ENCODE results near the gene KDM3B. TPM values are rescaled to one million over a fixed set of nuclear protein-coding genes. Genes with fewer than 3 reads are reported as not detected.

KDM3B gene
- total and polyA plus RNA-seq, 9 of the 15 experiments (the other 6 are each of a cell fraction or from before 2014, with no cell fraction given), result 13.8 to 62.8 (median 41.9) TPM

- peak; percentile 61 for TF ChIP-seq NCOR1 (IDR thresholded peaks at IDR 0.05)
- TF ChIP-seq ZNF212 (CRISPR knock-in tag; IDR thresholded peaks at IDR 0.05), result no peak
- no peak for TF ChIP-seq SREBF1 (IDR thresholded peaks at IDR 0.05; ENCODE audit: borderline replicate concordance, low read depth, low read length)
- TF ChIP-seq, protein P1, sequence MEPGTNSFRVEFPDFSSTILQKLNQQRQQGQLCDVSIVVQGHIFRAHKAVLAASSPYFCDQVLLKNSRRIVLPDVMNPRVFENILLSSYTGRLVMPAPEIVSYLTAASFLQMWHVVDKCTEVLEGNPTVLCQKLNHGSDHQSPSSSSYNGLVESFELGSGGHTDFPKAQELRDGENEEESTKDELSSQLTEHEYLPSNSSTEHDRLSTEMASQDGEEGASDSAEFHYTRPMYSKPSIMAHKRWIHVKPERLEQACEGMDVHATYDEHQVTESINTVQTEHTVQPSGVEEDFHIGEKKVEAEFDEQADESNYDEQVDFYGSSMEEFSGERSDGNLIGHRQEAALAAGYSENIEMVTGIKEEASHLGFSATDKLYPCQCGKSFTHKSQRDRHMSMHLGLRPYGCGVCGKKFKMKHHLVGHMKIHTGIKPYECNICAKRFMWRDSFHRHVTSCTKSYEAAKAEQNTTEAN (CRISPR knock-in tag; IDR thresholded peaks at IDR 0.05), result no peak
- no peak for TF ChIP-seq HSF4 (CRISPR knock-in tag; IDR thresholded peaks at IDR 0.05; ENCODE audit: borderline replicate concordance)
- no peak for TF ChIP-seq ZNF121 (CRISPR knock-in tag; conservative IDR thresholded peaks at IDR 0.05)
- no peak for TF ChIP-seq ELF2 (CRISPR knock-in tag; IDR thresholded peaks at IDR 0.05)
- no peak for TF ChIP-seq ZNF518B (CRISPR knock-in tag; IDR thresholded peaks at IDR 0.05)
- TF ChIP-seq TFE3 (CRISPR knock-in tag; IDR thresholded peaks at IDR 0.05), result no peak
- no peak for TF ChIP-seq ZNF384 (IDR thresholded peaks at IDR 0.05; ENCODE audit: low read depth, low read length)
- TF ChIP-seq RCOR1 (IDR thresholded peaks at IDR 0.05; ENCODE audit: borderline replicate concordance in 1 of 2, low read depth in 2 of 2, low read length in 2 of 2), result peak in 1 of 2 experiments; percentile 84; a peak in 3 of 4 replicates
- TF ChIP-seq NCOA6 (IDR thresholded peaks at IDR 0.05), result no peak
- no peak; the same call in 1 of the 2 replicates for TF ChIP-seq SIN3B (IDR thresholded peaks at IDR 0.05; ENCODE audit: low read depth)
- no peak for TF ChIP-seq E4F1 (CRISPR knock-in tag; IDR thresholded peaks at IDR 0.05; ENCODE audit: borderline replicate concordance)
- TF ChIP-seq MCM2 (IDR thresholded peaks at IDR 0.05; ENCODE audit: low read depth), result no peak
- TF ChIP-seq ATF6 (CRISPR knock-in tag; IDR thresholded peaks at IDR 0.05), result no peak
- no peak for TF ChIP-seq FOS (IDR thresholded peaks at IDR 0.05; ENCODE audit: extremely low read depth, insufficient read length)
Measured at GRCh38 chr5:138336952-138337684, 15.4 kb upstream of the KDM3B start (continued).
